Glomerular endothelial cell (primary cell): Measurements from ENCODE around the gene BANF1. TPM values are rescaled to one million over a fixed set of nuclear protein-coding genes. Genes with fewer than 3 reads are reported as not detected.
"Not testable (repeated sequence)": the region's sequence is repeated elsewhere in the genome, so short reads cannot be mapped to it uniquely, and the experiment has no call there.

ENCODE experiments used
- DNase-seq: peaks from one replicate; pipeline ENCODE4 v3.0.0-alpha.2; 2011; ENCODE audit warnings: low read depth, low spot score; ENCODE audit errors: extremely low read depth
- total RNA-seq: library from RNA; depleted of rRNA; stranded (reverse); fragments of >200 nt; gene quantifications from 2 replicates; pipeline ENCODE4 v1.2.3, GENCODE V29; 2015

The BANF1 gene
- total RNA-seq, 1 donor from 2014 or later = 90.4 TPM

DNA sequence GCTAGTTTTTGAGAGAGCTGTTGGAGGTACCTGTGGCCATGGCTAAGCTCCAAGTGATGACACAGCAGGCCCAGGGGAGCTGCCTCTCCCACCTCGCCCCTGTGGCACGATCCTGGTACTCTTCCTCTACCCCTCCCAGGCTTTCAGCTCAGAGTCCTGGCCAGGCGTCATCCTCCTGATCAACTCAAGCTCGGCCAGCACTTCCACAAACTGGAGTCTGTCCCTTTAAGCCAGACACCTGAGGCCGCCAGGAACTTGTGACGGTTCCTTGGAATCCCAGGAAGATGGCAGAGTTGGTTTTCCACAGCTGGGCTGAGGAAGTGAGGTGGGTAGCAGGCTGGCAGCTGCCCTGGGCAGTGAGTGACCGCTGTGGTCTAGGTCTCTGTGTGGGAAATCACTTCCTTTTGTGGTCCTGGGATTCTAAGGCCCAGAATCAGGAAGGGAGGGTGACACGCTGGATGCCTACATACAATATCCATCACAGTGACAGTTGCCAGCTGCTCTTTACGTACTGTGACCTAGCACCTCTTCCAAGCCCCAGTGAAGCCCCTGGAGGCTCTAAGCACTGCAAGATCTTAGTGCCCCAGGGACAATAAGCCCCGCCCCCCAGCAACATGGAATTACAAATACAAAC, 6.3 kb downstream of the BANF1 start:
- DNase-seq = no peak

DNA sequence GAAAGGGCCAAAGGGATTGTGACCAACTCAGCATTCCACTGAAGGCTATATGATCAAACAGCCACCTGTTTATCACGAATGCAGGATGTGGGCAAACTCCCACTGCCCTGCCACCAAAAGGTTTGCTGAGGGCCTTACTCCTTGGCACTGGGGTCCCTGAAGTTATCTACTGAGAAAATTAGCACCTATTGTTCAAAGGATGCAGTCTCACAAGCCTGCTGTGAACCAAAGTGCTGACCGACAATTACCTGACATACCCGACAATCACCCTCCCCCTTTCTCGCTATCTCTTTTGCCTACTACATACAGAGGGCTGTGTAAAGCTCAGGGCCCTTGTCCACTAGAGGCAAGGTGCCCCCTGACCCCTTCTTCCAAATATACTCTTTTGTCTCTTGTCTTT, 7.7 kb downstream of the BANF1 start:
- DNase-seq = not testable (repeated sequence)

DNA sequence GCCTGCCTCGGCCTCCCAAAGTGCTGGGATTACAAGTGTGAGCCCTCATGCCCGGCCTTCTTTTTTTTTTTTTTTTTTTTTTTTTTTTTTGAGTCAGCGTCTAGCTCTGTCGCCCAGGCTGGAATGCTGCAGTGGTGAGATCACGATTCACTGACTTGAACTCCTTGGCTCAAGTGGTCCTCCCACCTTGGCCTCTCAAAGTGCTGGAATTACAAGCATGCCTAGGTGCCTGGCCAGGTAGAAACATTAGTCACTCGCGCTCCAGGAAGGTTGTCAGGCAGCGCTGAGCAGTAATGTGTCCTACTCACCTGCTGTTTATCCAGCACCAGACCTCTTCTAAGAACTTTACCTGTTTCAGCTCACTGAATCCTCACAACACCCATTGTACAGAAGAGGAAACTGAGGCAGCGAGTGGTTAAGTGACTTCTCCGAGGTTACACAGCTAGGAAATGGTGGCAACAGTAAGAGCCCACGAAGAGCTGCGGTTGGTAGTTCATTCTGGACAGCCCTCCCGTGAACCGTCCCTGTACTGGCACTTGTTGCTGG, 9.0 kb downstream of the BANF1 start:
- DNase-seq = no peak

DNA sequence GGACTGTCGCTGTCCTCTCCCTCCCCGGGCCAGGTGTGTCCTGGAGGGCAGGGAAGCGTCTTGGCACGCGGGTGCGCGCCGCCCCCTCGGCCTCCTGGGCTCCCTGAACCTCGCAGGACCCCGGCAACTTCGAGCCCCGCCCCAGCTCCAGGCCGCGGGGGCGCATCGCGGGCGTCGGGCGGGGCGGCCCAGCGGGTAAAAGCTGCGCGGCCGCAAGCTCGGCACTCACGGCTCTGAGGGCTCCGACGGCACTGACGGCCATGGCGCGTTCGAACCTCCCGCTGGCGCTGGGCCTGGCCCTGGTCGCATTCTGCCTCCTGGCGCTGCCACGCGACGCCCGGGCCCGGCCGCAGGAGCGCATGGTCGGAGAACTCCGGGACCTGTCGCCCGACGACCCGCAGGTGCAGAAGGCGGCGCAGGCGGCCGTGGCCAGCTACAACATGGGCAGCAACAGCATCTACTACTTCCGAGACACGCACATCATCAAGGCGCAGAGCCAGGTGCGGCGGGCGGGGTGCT, 9.5 kb downstream of the BANF1 start, which contains the start of gene CST6:
TSS of gene CST6 (plus strand) at position 224 of the 519 bp plus-strand sequence. CDS start at position 261, 37 bp downstream.
- no peak for DNase-seq

DNA sequence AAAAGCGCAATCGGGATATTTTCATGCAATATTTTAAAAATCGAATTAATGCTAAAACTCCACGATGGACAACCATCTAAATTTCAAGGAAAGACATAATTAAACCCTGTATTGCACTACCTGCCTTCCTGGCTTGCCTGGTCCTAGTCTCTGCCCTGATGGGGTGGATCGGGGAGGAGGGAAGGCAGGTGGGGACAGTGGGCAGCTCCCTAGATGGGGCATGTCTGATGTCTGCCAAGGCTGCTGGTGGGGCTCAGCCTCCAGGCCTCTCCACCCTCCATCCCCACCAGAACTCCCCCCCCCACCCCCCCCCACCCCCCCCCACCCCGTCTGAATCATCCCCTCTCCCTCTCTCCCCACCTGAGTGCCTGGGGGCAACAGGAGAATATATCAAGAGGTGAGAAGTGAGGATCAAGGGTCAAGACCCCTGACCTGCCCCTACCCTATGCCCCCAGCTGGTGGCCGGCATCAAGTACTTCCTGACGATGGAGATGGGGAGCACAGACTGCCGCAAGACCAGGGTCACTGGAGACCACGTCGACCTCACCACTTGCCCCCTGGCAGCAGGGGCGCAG, 10.2 kb downstream of the BANF1 start:
- no peak for DNase-seq

DNA sequence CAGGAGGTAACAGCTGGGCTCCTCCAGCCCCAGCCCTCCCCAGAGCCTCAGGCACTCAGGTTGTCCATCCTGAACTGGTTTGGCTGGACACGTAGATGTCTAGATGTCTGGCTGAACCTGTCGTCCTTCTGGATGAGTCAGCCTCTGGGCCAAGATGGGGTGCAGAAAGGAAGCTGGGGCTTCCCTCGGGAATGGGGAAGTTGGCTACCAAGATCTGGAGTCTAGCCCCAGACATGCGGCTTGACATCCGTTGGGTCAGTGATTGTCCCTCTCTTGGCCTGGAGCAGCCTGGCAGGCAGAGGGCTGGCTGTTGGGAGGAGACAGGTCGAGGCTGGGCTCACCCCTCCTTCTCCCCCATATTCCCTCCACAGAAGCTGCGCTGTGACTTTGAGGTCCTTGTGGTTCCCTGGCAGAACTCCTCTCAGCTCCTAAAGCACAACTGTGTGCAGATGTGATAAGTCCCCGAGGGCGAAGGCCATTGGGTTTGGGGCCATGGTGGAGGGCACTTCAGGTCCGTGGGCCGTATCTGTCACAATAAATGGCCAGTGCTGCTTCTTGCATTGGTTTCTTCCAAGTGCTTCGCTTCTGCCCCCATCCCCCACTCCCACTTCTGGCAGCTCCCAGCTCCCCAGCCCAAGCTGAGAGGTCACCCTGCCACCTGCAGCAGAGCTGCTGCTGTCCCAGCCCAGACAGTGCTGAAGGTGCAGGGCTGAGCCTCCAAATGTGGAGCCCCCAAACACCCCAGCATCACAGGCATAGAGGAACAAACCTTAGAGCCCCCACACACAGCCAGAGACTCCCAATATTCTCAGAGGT, 10.9 kb downstream of the BANF1 start:
- no peak for DNase-seq

DNA sequence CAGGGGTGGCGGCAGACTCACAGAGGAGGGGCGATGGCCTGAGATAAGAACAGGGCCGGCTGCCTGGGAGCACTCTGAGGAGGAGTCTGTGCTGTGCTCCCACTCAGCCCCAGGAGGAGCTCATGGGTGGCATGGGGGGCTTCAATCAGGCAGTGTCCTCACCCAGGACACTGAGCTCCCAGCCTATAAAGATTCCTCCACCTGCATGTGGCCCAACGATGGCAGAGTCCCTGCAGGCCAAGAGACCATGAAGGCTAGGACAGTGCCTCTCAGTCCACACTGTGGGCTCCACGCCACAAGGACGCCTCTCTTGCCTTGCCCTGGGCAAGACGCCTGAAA, 11.4 kb downstream of the BANF1 start:
- DNase-seq = no peak

DNA sequence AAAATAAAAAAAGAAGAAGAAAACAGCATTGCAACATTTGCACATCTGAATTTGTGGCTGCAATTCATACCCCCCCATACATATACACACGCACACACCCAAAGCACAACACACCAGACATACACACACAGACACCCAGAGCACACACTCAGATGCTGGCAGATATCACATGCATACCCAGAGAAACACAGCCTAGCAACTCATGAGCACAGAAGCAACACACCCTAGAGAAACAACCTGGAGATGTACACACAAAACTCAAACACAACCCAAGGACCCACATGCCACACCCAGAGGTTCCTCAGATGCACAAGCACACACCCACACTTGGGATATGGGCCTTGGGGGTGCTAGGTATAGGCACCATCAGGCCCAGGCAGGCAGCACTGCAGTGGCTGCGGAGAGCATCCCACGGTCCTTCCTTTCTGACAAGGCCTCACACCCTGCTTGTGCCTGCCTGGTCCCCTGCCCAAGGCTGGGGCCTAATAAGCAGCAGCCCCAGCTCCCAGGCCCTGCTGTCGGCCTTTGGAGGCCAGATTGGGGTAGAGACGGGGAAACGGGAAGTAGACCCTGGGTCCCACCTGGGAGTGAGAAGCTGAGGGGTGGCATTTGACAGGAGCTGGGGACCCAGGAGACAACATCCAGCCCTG, 12.6 kb downstream of the BANF1 start:
- DNase-seq = no peak

DNA sequence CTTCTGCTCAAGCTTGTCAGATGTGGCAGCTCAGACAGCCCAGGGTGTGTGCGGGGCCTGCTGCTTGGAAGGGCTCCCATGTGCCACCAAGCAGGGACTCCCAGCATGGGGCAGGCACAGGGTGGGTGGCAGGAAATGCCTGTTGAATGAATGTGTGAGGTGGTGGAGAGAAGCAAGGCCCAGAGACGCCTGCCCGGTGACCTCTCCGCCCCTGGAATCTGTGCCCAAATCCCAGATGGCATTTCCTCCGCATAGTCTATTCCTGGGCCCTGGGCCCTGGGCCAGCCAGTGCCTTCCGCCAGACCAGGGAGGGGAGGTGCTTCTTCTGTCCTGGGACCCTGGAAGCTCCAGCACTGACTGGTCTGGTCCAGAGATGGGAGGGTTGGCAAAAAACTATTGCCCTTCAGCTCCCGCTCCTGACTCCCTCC, 13.2 kb downstream of the BANF1 start:
- DNase-seq = no peak

DNA sequence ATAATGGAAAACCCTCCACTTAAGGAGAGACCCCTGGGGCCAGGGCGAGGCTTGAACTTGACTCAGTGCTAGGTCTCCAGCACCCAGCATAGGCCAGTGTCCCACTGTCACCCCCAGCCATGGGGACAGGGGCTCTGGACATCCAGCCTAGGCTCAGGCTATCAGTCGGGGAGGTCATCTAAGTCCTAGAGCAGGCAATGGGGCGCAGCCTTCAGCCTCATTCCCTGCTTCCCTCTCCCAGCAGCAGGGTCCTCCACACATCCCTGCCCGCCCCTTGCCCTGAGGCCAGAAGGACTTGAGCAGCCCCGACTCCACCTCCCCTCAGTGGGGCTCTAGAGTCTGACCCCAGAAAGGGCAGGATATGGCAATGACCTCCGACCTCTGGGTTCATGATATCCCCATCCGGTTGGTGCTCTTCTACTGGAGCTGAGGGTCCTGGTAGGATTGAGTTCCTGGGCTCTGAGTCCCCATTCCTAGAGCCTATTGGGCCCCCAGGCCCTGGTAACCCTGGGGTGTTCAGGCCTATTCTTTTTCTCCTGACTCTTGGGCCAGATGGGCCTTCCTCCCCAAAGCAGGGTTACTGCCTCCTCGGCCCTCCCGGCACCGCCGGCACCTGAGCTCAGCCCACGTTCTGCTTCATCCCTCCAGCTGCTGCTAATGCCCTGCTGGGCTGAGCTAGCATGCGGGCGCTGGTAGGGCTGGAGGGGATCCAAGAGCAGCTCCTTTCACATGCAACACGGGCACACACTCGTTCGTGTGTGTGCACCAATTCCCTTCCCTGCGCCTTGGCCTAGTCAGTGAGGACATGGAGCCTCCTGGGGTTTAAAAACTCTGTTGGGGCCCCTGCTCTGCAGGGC, 13.9 kb downstream of the BANF1 start:
- no peak for DNase-seq

DNA sequence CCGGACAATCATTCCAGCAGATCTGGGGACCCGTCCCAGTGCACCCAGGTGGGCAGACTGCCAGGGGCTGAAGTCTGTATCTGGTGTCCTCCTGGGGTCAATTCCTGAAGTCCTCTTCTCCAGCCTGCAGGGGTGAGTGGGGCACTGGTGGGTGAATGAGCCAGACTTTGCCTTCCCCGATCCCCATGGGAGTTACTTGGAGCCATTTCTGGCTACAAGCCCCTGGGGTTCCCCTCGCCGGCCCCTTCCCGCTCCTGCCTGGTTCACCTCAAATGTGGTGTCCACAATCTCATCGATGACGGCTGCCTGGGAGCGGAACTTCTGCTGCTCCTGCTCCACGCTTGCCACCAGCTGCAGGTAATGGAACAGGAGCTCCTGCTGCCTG, 14.5 kb downstream of the BANF1 start:
- DNase-seq = no peak

DNA sequence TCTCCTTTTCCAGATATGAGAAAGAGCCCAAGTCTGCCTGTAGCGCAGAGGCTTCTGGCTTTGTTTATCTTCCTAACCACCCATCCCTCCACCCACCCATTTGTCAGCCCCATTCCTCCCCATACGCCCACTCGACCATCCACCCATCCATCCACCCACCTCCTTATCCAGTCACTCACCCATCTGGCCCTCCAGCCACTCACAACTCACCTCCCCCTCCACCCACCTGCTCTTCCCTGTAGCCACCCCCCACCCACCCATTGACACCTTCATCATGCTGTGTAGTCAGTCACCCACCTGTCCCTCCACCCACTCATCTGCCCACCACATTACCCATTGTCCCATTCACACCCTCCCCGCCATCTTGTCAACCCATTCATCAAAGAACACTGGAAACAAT, 15.0 kb downstream of the BANF1 start:
- DNase-seq = no peak

DNA sequence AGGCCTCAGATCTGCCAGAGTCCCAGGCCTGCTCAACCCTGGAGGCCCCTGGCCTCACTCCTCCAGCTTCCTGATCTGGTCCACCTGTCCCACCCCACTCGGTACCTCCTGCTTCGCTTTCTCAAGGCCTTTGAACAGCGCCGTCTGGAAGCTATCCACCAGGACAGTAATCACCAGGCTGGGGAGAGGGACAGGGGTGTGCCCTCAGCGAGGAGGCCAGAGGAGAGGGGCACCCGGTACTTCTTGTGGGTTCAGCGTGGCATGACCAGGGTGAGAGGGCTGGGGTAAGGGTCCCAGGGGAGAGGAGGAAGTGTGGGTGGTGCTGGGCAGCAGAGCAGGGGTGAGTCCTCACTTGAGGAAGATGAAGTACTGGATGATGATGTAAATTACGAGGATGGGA, 17.9 kb downstream of the BANF1 start:
- DNase-seq = no peak

DNA sequence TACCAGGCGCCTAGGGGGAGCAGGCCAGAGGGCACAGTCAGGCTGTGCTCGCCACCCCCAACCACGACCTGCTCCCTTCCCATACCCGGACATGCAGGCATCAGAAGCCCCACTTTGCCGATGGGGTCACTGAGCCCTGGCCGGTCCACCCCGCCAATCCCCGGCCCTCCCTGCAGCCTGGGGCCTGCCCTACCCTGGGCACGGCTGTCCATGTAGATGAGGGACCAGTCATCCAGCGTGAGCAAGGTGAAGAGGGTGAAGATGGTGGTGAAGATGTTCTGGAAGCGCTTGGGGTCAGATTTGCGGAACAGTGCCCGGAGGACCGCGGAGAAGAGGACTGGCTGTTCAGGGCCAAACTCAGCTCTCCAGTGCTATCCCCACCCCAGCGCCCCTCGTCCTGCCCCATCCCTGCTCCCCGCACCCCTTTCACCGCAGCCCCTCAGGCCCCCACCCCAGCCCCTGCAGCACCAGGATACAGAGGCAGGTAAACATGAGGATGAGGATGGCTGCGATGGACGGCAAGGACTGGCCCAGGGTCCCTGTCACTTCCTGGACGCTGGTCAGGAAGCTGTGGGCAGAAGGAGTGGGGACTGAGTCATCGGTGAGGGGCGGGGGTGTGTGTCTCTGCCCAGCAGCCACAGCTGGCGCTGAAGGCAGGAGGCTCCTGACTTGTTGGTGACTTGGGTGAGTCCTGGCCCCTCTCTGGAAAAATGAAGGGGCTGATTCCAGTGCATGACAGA, 18.5 kb downstream of the BANF1 start:
- DNase-seq = no peak

DNA sequence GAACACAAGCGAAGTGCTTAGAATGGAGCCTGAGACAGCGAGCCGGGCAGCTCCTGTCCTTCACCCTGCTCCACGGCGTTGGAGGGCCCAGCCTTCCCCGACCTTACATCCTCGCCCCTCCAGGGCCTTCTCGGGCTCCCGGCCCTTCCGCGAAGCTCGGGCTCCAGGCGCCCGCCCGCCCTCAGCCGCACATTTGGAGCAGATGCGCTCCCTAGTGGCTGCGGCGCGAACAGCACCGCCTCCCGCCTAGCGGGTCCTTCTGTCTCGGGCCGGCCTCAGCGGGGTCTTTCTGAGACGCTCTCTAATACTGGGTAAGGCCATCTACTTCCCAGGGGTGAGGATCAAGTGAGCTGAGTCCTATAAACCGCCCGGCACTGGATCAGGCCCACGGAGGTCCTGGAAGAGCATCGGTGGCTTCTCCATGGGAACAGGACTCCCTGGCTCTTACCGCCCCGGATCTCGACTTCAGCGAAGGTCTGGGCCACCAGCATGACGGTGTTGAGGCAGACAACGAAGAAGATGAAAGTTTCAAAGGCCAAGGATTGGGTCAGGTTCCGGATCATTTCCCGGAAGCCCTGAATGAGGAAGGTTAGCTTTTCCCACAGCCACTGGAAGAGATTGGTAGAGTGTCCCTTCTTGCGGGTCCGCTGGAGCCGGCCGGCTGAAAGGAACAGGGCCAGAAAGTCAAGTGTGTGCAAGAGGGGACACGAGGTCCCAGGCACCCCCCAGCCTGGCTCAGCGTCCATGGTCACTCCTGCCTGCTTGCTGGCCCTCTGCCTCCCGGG, 20.3 kb downstream of the BANF1 start:
- no peak for DNase-seq

DNA sequence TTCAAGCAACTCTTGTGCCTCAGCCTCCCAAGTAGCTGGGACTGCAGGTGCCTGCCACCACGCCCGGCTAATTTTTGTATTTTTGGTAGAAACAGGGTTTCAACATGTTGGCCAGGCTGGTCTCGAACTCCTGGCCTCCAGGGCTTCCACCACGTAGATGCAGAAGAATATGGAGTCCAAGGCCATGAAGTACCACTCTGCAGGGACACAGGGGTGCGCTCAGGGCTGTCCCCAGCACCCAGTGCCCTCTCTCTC, 20.8 kb downstream of the BANF1 start:
- not testable (repeated sequence) for DNase-seq

DNA sequence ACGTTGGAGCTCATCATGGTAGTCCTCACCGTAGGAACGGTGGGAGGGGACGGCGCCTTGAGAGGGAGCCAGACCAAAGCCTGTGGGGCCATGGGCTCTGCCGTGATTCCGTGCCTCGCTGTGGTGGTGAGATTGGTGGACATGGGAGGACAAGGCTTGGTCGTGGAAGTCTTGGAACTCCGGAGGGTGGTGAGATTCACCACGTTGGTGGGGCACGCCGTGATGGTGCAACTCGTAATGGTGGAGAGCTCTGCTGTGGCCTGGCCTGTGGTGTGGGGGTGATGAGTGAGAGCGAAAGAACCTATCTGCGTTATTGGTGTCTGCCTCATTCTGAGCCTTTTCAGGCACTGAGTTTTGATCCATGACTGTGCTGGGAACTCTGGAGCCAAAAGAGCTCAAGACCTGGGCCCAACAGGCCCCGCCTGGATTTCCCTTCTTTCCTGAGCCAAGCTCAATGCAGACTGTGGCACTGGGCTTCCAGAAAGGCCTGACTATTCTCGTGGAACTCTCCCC, 23.8 kb downstream of the BANF1 start, which contains the start of gene CATSPER1:
TSS of gene CATSPER1 (minus strand) at position 463 of the 513 bp plus-strand sequence. CDS start at position 363, 100 bp downstream.
- DNase-seq = no peak

DNA sequence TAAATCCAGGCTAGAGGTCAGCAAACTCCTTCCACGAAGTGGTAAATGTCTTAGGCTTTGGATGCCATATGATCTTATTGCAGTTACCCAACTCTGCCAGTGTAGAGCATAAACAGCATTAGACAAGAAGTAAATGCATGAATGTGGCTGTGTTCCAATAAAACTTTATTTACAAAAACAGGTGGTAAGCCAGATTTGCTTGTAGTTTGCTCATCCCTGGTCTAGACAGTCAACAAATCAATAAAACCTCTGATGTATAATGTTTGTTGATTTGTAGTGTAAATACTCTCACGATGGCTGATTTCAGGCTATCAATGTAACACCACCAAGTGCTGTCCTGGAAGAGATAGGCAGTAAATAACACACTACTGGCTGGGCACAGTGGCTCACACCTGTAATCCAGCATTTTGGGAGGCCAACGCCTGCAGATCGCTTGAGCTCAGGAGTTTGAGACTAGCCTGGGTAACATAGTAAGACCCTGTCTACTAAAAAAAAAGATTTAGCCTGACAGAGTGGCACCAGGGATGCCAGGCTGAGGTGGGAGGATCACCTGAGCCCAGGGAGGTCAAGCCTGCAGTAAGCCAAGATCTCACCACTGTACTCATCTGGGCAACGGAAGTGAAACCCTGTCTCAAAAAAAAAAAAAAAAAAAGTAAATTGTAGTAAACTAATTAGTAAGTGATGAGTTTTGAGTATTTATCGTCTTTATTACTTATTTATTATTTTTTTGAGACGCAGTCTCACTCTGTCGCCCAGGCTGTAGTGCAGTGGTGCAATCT, 30.8 kb downstream of the BANF1 start:
- DNase-seq = no peak
